Measurements from ENCODE around the gene APOBEC3F. TPM values are rescaled to one million over a fixed set of nuclear protein-coding genes. Genes with fewer than 3 reads are reported as not detected.
"Not testable (repeated sequence)": the region's sequence is repeated elsewhere in the genome, so short reads cannot be mapped to it uniquely, and the experiment has no call there.

The APOBEC3F gene
- total and polyA plus RNA-seq, 5 donors, result 5.1 to 14.9 (median 11.7) TPM

- H3K27me3 ChIP-seq (ENCODE audit: control insufficient read depth, insufficient read depth); DNase-seq; intact Hi-C loops (cut with DNase I); H3K4me3 ChIP-seq (ENCODE audit: low read length); H3K27ac ChIP-seq (ENCODE audit: low read length); H3K9me3 ChIP-seq (ENCODE audit: control insufficient read depth, low read length); H3K4me1 ChIP-seq (ENCODE audit: control insufficient read depth, insufficient read depth, low read length): not testable (repeated sequence)
- ATAC-seq, result peak; percentile 9 to 94
- WGBS, result 31% methylated on average over 19 of the region's 24 CpGs
Measured at GRCh38 chr22:39076155-39077025, 35.7 kb downstream of the APOBEC3F start.

DNA sequence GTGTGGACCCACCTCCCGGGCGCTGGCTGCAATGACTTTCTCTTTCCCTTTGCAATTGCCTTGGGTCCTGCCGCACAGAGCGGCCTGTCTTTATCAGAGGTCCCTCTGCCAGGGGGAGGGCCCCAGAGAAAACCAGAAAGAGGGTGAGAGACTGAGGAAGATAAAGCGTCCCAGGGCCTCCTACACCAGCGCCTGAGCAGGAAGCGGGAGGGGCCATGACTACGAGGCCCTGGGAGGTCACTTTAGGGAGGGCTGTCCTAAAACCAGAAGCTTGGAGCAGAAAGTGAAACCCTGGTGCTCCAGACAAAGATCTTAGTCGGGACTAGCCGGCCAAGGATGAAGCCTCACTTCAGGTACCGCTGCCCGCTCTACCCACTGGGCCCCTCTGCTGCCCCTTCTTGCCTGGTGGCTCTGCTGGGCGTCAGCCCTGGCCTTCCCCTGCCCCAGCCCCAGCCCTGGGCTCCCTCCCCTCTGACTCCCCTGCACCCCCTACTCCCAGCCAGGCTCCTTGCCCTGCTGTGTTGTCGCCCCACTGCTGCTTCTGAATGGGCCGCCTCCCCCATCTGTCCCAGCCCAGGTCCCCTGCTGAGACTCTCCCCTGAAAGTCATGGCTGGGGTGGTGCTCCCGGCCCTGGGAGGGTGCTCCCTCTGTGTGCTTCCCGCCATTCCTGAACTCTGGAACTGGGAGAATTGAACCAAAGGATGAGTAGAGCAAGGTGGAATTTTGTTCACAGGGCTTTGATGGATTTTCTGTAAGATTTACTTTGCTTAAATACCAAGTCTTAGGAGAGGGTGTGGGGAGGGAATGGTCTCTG, 36.6 kb downstream of the APOBEC3F start, which contains the start of gene APOBEC3G:
Gene APOBEC3G, plus strand, starts transcription at position 250 of the 815 bp plus-strand sequence. Its CDS starts 87 bp downstream, at position 337.
- WGBS, result 15% methylated on average over 15 of the region's 17 CpGs
- H3K9me3 ChIP-seq (ENCODE audit: control insufficient read depth, low read length); intact Hi-C loops (cut with DNase I); H3K27me3 ChIP-seq (ENCODE audit: control insufficient read depth, insufficient read depth); H3K4me1 ChIP-seq (ENCODE audit: control insufficient read depth, insufficient read depth, low read length): not testable (repeated sequence)
- H3K27ac ChIP-seq (ENCODE audit: low read length), result peak within 1 kb of the TSS; percentile 57
- DNase-seq (peak; percentile 68 to 85 (median 81)), ATAC-seq (peak; percentile 91 to 97)
- H3K4me3 ChIP-seq (ENCODE audit: low read length), result peak within 1 kb of the TSS; percentile 57

DNA sequence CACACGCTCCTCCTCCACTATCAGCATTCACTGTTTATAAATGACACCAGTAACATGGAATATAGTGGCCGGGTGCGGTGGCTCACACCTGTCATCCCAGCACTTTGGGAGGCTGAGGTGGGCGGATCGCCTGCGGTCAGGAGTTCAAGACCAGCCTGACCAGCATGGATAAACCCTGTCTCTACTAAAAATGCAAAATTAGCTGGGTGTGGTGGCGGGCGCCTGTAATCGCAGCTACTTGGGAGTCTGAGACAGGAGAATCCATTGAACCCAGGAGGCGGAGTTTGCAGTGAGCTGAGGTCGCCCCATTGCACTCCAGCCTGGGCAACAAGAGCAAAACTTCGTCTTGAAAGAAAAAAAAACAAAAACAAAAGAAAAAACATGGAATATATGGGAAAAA, 37.2 kb downstream of the APOBEC3F start:
- WGBS, result 88% methylated on average over 12 of the region's 12 CpGs
- H3K4me3 ChIP-seq (ENCODE audit: low read length); H3K27me3 ChIP-seq (ENCODE audit: control insufficient read depth, insufficient read depth); DNase-seq; H3K9me3 ChIP-seq (ENCODE audit: control insufficient read depth, low read length); ATAC-seq; intact Hi-C loops (cut with DNase I); H3K27ac ChIP-seq (ENCODE audit: low read length); H3K4me1 ChIP-seq (ENCODE audit: control insufficient read depth, insufficient read depth, low read length): not testable (repeated sequence)

- Histone ChIP-seq H3K4me1 (ENCODE audit: control insufficient read depth, insufficient read depth, low read length) (no peaks in the 10 kb centered on the region), H3K4me3 (ENCODE audit: low read length) (no peak overlapping the region), H3K27me3 (ENCODE audit: control insufficient read depth, insufficient read depth) (no peaks in the 10 kb centered on the region), H3K9me3 (ENCODE audit: control insufficient read depth, low read length) (no peaks in the 10 kb centered on the region), H3K27ac (ENCODE audit: low read length) (no peak overlapping the region)
- intact Hi-C loops (cut with DNase I), result no loop called here
- ATAC-seq (no peak), DNase-seq (peak in 1 of 3 donors; percentile 61)
- 88% methylated on average over 8 of the region's 8 CpGs for WGBS
Measured at GRCh38 chr22:39078329-39078728, 37.7 kb downstream of the APOBEC3F start.

GRCh38 chr22:39079054-39079637, 38.5 kb downstream of the APOBEC3F start:
- 77% methylated on average over 22 of the region's 24 CpGs for WGBS
- intact Hi-C loops (cut with DNase I); ATAC-seq; H3K27me3 ChIP-seq (ENCODE audit: control insufficient read depth, insufficient read depth); DNase-seq; H3K27ac ChIP-seq (ENCODE audit: low read length); H3K9me3 ChIP-seq (ENCODE audit: control insufficient read depth, low read length); H3K4me3 ChIP-seq (ENCODE audit: low read length); H3K4me1 ChIP-seq (ENCODE audit: control insufficient read depth, insufficient read depth, low read length): not testable (repeated sequence)

DNA sequence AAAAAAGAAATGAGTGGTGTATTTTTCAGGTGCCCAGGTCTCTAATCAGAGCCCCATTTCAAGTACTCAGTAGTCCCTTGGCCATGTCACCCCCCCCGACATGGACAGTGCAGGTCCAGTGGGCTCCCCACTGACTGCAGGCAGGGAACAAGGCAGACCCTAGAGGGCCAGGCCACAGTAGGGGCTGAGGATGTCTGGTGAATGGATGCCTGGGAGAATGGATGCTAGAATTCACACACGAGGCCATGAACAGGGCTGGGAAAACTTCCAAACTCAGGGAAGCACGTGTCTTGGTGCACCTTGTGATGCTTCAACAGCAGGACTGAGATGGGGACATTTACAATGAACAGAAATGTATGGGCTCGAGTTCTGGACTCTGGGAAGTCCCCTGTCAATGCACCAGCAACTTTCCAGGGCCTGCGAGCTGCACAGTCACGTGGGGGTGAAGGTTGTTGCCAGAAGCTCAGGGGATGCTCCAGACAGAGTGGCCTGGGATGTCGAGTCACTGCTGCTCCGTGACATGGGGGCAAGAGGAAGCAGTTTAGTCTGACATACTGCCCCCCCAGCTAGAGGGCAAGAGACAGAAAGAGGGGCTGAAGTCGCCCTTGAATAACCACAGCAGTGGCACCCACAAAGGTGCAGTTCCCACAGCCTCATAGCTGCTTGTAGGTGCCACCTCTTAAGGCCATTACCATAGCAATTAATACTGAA, 39.5 kb downstream of the APOBEC3F start:
- no peak overlapping the region for H3K27ac ChIP-seq (ENCODE audit: low read length)
- H3K27me3 ChIP-seq (ENCODE audit: control insufficient read depth, insufficient read depth), result no peaks in the 10 kb centered on the region
- ATAC-seq, result no peak
- 76% methylated on average over 9 of the region's 9 CpGs for WGBS
- DNase-seq, result no peak
- H3K9me3 ChIP-seq (ENCODE audit: control insufficient read depth, low read length), result no peaks in the 10 kb centered on the region
- H3K4me1 ChIP-seq (ENCODE audit: control insufficient read depth, insufficient read depth, low read length), result no peaks in the 10 kb centered on the region
- intact Hi-C loops (cut with DNase I), result no loop called here
- H3K4me3 ChIP-seq (ENCODE audit: low read length), result no peak overlapping the region

DNA sequence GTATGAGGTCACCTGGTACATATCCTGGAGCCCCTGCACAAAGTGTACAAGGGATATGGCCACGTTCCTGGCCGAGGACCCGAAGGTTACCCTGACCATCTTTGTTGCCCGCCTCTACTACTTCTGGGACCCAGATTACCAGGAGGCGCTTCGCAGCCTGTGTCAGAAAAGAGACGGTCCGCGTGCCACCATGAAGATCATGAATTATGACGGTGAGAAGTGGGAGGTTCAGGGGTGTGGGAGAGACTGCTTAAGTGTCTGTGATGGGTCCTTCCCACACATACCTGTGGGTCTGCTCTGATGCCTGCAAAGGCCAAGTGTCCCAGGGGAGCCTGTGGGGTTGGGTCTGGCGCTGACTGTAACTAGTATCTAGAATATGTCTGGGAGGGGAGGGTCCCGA, 40.4 kb downstream of the APOBEC3F start:
- DNase-seq, result no peak
- Histone ChIP-seq H3K9me3 (ENCODE audit: control insufficient read depth, low read length) (no peaks in the 10 kb centered on the region), H3K4me3 (ENCODE audit: low read length) (no peak overlapping the region), H3K27ac (ENCODE audit: low read length) (no peak overlapping the region), H3K4me1 (ENCODE audit: control insufficient read depth, insufficient read depth, low read length) (no peaks in the 10 kb centered on the region), H3K27me3 (ENCODE audit: control insufficient read depth, insufficient read depth) (no peaks in the 10 kb centered on the region)
- 85% methylated on average over 12 of the region's 12 CpGs for WGBS
- ATAC-seq, result no peak
- intact Hi-C loops (cut with DNase I), result no loop called here

GRCh38 chr22:39081598-39081997, 40.9 kb downstream of the APOBEC3F start:
- no peaks in the 10 kb centered on the region for H3K4me1 ChIP-seq (ENCODE audit: control insufficient read depth, insufficient read depth, low read length)
- no peak overlapping the region for H3K27ac ChIP-seq (ENCODE audit: low read length)
- no peaks in the 10 kb centered on the region for H3K27me3 ChIP-seq (ENCODE audit: control insufficient read depth, insufficient read depth)
- intact Hi-C loops (cut with DNase I), result no loop called here
- no peaks in the 10 kb centered on the region for H3K9me3 ChIP-seq (ENCODE audit: control insufficient read depth, low read length)
- no peak for ATAC-seq
- DNase-seq, result no peak
- WGBS, result 78% methylated on average over 8 of the region's 8 CpGs
- H3K4me3 ChIP-seq (ENCODE audit: low read length), result no peak overlapping the region

- no peak overlapping the region for H3K27ac ChIP-seq (ENCODE audit: low read length)
- no peak for DNase-seq
- intact Hi-C loops (cut with DNase I), result no loop called here
- ATAC-seq, result no peak
- H3K4me3 ChIP-seq (ENCODE audit: low read length), result no peak overlapping the region
- H3K9me3 ChIP-seq (ENCODE audit: control insufficient read depth, low read length), result no peaks in the 10 kb centered on the region
- no peaks in the 10 kb centered on the region for H3K27me3 ChIP-seq (ENCODE audit: control insufficient read depth, insufficient read depth)
- 83% methylated on average over 14 of the region's 14 CpGs for WGBS
- peaks cover 1% of the 10 kb centered on the region for H3K4me1 ChIP-seq (ENCODE audit: control insufficient read depth, insufficient read depth, low read length)
Measured at GRCh38 chr22:39083212-39084165, 42.8 kb downstream of the APOBEC3F start.

DNA sequence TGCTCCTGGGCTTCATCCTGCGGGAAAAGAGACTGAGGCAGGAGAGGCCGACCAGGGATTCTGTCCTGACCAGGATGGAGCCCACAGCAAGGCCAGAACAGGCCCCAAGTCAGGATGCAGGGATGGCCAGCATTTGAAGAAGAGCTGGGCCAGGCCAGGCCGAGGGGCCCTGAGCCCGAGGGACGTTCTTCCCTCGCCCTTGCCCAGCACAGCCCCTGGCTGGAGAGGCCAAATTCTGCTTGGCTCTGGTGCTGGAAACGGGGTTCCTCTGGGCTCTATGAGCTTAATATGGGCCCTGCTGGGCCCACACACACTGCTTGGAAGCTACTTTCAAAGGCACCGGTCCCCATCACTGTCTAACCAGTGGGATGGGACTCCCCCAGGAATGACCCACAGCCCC, 44.0 kb downstream of the APOBEC3F start:
- no peak for ATAC-seq
- 90% methylated on average over 8 of the region's 8 CpGs for WGBS
- no peak for DNase-seq
- Histone ChIP-seq H3K9me3 (ENCODE audit: control insufficient read depth, low read length) (no peaks in the 10 kb centered on the region), H3K27me3 (ENCODE audit: control insufficient read depth, insufficient read depth) (no peaks in the 10 kb centered on the region), H3K4me3 (ENCODE audit: low read length) (no peak overlapping the region), H3K27ac (ENCODE audit: low read length) (no peak overlapping the region), H3K4me1 (ENCODE audit: control insufficient read depth, insufficient read depth, low read length) (peaks cover 1% of the 10 kb centered on the region)
- intact Hi-C loops (cut with DNase I), result no loop called here
